ENCODE data around the gene SPIRE2.
"Not testable (repeated sequence)": the region's sequence is repeated elsewhere in the genome, so short reads cannot be mapped to it uniquely, and the experiment has no call there.

SPIRE2 gene

DNA sequence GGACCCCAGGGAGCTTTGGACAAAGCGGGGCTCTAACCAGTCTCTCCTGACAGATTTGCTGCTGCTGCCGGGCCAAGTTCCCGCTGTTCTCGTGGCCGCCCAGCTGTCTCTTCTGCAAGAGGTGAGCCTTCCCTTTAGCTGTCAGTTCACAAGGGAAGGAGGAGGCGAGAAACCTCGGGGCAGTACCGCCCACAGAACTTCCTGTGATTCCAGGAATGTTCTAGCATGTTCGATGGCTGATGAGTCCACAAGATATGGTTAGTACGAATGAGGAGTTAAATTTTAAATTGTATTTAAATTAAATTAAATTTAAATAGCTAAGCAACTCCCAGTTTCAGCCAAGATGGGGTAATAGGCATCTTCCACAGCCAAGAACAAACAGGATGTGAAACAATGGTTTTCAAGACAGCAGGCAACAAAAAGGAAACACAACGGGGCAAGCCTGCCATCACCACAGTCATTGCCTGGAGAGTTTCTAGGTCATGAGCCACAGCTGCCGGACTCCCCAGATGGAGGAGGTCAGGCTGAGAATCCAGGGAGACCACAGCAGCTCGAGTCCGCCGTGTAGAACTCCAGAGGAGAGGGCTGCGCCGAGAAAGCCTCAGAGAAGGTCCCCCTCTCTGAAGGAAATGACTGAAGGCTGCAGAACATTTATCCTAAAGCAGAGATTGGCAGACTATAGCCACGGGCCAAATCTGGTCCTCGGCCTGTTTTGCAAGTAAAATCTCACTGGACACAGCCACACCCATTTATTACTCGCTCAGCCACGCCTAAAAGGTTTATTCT, 35.7 kb downstream of the SPIRE2 start:
- DNase-seq (ENCODE audit: extremely low read depth in 1 of 2, low read depth in 1 of 2): no peak

DNA sequence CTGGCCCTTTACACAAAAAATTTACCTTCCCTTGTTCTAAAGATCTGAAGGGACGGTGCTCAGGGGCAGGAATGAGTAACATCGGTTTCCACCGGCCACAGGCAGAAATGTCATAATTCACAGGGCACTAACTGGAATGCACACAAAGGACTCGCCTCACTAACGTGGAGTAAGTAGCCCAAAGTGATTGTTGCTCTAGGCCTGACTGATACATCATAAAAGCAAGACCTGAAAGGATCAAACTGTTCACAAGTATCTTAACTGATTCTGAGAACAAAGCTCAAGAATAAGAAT, 36.2 kb downstream of the SPIRE2 start:
- DNase-seq (ENCODE audit: extremely low read depth in 1 of 2, low read depth in 1 of 2): no peak

DNA sequence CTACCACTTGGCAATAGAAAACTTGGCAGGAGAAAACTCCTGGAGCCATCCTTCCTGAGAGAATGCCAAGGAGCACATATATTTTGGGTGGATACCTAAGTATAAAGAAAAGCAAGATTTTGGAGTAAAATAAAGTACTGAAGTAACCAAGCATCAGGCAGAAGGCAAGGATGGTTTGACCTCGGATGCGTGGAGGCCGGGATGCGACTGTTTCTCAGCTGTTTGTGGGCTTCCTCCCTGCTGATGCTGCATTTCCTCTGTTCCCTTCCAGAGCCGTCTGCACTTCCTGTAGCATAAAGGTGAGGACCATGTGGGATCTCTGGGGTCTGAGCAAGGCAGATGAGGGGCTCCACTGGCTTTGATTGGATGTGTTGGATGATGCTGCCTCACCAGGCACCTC, 39.6 kb downstream of the SPIRE2 start:
- no peak for DNase-seq (ENCODE audit: extremely low read depth in 1 of 2, low read depth in 1 of 2)

DNA sequence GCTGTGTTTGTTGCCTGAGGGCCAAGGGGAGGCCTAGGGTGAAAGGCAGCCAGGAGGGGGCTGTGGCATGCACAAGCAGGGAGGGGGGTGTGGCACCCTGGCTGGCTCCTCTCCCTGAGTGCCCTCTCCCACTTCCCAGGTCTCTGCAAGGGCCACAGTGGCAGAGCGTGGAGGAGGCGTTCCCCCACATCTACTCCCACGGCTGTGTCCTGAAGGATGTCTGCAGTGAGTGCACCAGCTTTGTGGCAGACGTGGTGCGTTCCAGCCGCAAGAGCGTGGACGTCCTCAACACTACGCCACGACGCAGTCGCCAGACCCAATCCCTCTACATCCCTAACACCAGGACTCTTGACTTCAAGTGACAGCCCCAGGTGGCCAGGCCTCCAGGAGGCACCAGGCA, 41.6 kb downstream of the SPIRE2 start:
- DNase-seq (ENCODE audit: extremely low read depth in 1 of 2, low read depth in 1 of 2): no peak

DNA sequence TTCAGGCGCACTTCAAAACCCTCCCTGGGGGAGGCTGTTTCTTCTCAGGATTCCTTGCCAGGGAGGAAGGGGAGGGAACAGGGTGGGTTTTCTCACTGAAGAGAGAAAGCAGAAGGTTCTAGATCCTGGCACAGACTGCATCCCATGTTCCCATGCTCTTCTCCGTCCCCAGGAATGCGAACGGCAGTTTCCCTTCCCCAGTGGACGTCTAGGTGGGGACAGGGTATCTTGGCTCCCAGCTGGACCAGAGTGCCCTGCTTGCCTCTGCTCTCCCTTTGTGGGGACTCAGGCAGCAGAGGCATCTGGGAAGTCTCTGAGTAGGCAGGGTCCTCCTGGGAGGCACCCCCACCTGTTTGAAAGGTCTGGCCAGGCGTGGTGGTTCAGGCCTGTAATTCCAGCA, 42.2 kb downstream of the SPIRE2 start:
- no peak for DNase-seq (ENCODE audit: extremely low read depth in 1 of 2, low read depth in 1 of 2)

DNA sequence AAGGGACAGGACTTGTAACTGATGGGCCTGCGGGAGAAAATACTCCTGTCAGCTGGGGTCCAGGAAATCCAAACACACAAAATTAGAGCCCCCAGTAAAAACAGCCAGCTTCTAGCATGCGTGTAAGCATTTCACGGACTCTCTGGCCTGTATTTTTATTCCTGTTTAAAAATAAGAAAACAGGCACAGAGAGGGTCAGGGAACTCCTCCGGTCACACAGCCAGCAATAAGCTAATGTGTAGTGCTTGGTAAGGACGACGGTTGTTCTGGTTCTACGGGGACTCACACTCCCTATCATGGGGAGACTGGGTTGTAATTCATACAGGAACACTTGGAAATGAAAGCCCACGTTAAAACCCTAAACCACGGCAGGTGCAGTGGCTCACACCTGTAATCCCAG, 43.6 kb downstream of the SPIRE2 start:
- no peak for DNase-seq (ENCODE audit: extremely low read depth in 1 of 2, low read depth in 1 of 2)

DNA sequence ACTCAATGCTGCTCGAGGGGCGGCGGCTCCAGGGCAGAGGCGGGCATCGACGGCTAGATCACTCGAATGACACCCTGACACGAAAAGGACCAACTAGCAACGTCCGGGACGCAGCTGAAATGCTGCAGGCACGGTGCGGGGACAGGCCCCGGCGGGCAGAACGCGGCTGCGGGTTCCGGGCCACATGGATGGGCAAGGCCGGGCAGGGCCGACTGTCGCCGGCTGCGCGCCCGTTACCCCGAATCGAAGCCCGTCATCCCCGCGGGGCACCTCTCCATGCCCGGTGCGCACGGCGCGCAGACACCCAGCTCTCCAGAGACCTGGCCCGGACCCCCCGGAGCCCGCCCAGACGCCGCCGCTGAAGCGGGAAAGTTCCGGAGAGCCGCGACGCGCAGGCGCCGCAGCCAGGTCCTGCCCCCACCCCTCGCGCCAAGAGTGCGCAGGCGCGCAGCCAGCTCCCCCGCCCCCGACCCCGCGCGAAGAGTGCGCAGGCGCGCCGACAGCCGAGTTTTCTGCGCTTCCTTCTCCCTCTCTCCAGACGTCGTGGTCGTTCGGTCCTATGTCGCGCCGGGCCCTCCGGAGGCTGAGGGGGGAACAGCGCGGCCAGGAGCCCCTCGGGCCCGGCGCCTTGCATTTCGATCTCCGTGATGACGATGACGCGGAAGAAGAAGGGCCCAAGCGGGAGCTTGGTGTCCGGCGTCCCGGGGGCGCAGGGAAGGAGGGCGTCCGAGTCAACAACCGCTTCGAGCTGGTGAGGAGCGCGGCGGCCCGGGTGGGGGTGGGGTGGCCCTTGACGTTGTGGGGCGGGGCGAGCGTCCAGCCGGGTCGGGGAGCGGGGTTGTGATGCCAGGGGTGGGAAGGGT, 45.1 kb downstream of the SPIRE2 start, which contains the start of gene TCF25:
TSS of gene TCF25 (plus strand) at position 484 of the 863 bp plus-strand sequence. CDS start at position 560, 76 bp downstream.
- peak; percentile 70 to 72 for DNase-seq (ENCODE audit: extremely low read depth in 1 of 2, low read depth in 1 of 2)

DNA sequence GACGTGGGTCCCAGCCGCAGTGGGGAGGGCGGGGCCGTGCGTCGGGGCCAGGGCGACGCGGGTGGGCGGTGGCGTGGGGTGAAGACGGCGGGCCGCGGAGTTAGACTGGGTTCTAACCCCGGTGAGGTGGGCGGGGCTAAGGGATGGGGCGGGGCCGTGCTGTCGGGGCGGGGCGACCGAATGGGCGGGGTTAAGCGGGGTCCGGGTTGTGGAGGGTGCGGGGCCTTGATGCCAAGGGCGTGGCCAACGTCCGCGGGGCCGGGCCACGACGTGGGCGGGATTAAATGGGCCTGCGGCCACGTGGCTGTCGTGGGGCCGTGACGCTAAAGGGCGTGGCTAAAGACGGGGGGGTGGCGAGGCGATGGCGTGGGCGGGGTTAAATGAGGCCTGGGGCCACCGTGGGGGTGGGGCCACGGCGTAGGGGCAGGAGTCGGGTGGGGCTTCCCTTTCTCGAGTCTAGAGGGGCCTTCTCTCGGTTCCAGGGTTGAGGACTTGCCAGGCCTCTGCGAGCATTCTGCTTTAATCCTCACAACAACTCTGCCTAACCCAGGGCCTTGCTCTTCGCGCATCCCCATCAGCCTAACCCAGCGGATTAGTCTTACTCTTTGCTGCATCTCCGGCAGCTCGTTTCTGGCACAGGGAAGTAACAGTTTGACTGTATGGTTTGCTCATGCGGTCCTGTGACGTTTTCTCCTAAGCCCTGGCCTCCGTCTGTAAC, 45.9 kb downstream of the SPIRE2 start:
- peak; percentile 90 to 92 for DNase-seq (ENCODE audit: extremely low read depth in 1 of 2, low read depth in 1 of 2)

DNA sequence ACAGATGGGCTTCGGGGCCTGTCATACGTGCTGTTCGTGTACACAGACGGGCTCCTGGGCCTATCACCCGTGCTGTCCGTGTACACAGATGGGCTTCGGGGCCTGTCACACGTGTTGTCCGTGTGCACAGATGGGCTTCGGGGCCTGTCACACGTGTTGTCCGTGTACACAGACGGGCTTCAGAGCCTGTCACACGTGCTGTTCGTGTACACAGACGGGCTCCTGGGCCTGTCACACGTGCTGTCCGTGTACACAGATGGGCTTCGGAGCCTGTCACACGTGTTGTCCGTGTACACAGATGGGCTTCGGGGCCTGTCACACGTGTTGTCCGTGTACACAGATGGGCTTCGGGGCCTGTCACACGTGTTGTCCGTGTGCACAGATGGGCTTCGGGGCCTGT, 50.8 kb downstream of the SPIRE2 start:
- DNase-seq (ENCODE audit: extremely low read depth in 1 of 2, low read depth in 1 of 2): not testable (repeated sequence)

DNA sequence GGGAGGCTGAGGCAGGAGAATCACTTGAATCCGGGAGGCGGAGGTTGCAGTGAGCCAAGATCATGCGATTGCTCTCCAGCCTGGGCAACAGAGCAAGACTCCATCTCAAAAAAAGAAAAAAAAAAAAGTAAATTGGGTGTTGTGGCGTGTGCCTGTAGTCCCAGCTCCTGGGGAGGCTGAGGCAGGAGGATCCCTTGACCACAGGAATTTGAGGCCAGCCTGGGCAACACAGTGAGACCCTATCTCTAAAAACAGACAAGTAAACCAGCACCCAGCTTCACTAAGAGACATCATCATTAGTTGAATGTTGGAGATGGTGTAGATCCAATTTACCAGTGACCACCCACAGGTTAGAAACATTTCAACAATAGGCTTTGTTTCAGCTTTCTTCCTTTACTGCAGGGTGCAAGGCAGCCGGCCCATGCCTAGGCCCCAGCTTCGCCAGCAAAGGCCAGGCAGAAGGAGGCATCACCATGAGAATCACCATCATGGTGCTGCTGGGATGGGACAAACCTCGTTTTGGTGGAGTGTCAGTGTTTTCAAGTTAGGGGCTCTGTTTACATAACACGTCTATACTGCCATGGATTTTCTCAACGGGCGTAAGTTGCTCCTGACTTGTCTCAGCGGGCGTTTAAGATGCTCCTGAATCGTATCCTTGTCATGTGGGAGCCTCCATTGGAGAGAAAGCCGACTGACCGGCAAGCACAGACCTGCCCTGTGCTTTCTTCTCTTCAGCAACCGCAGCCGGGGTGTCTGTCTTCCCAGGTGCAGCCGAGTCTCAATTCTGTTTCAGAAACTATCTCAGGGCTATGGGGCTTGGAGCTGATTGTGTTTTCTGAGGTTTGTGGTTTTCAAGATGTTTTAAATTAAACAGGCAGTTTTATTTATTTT, 52.4 kb downstream of the SPIRE2 start:
- no peak for DNase-seq (ENCODE audit: extremely low read depth in 1 of 2, low read depth in 1 of 2)

DNA sequence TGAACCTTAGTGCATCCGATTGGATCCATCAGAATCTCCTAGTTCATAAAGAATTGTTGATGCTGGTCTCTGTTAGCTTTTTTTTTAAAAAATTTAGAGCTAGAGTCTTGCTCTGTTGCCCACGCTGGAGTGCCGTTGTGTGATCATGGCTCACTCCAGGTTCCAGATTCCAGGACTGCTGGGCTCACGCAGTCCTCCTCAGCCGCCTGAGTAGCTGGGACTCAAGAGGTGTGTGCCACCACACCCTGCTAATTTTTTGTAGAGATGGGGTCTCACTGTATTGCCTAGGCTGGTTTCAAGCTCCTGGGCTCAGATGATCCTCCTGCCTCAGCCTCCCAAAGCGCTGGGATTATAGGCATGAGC, 53.1 kb downstream of the SPIRE2 start:
- DNase-seq (ENCODE audit: extremely low read depth in 1 of 2, low read depth in 1 of 2): no peak

DNA sequence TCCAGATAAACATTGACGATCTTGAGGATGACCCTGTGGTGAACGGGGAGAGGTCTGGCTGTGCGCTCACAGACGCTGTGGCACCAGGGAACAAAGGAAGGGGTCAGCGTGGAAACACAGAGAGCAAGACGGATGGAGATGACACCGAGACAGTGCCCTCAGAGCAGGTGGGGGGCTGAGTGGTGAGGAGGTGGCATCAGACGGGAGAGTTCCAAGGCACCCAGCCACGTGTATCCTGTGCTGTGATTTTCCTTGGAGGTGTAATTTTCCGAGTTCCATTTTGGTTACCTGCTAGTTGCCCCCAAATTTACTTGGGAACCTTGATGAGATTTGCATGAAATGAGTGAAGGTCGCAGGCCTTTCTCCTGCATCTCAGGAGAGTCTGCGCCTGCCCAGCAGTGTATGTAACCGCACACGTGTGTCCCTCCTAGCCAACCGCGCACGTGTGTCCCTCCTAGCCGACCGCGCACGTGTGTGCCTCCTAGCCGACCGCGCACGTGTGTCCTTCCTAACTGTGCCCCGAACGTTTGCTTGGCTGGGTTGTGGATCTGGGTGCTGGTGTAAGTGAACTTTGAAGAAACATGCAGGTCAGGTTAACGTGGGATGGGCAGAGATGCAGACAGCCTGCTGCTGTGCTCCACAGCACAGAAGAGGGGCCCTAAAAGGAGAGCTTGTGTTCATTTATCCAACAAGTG, 55.2 kb downstream of the SPIRE2 start:
- no peak for DNase-seq (ENCODE audit: extremely low read depth in 1 of 2, low read depth in 1 of 2)

DNA sequence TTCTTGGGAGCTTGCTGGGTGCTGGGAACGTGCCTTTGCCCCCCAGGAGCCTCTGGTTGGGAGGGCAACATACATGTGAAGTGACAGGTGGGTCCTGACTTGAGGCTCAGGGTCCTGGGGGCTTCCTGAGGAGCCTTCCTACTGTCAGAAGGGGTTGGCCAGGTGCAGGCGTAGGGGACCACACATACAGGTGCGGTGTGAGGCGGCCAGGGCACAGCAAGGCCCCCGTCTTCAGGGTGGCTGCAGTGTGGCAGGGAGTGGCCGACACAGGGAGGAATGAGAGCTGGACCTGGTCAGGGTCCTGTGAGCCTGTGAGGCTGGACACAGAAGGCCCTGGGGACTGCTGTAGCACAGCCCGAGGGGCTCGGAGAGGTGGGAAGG, 55.8 kb downstream of the SPIRE2 start:
- no peak for DNase-seq (ENCODE audit: extremely low read depth in 1 of 2, low read depth in 1 of 2)

DNA sequence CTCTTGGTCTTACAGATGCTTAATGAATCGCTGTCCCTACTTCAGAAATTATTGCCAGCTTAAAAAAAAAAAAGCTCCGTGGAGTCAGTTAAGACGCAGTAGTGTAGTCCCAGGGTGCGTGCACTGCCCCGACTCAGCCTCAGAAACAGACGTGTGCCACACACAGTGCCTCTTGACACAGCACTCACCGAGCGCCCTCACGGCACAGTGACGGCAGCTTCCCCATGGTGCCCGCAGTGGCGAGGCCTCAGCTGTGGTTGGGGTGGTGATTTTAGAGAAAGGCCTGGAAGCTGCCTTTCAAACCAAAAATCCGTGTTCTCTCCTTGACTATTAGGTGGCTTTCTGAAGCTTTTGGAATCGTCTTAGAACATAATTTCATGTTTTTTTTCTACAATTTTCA, 59.0 kb downstream of the SPIRE2 start:
- no peak for DNase-seq (ENCODE audit: extremely low read depth in 1 of 2, low read depth in 1 of 2)

DNA sequence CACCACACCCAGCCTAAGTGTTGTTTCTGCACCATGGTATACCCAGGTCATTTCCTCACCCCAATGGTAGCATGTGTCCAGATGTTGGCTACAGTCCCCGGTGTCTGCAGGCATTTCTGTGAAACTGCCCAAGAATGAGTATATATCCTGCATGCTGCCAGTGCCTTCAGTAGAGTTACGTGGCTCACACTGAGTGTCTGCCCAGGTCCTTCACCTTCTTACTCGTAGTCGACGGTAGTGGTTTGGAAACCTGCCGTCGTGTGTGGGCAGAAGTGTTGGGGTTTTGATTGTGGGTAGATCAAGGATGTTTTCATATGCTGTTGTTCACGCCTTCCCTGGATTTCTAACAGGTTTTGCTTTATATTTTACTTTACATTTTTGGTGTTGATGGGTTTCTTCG, 61.9 kb downstream of the SPIRE2 start:
- peak; percentile 18 to 29 for DNase-seq (ENCODE audit: extremely low read depth in 1 of 2, low read depth in 1 of 2)

DNA sequence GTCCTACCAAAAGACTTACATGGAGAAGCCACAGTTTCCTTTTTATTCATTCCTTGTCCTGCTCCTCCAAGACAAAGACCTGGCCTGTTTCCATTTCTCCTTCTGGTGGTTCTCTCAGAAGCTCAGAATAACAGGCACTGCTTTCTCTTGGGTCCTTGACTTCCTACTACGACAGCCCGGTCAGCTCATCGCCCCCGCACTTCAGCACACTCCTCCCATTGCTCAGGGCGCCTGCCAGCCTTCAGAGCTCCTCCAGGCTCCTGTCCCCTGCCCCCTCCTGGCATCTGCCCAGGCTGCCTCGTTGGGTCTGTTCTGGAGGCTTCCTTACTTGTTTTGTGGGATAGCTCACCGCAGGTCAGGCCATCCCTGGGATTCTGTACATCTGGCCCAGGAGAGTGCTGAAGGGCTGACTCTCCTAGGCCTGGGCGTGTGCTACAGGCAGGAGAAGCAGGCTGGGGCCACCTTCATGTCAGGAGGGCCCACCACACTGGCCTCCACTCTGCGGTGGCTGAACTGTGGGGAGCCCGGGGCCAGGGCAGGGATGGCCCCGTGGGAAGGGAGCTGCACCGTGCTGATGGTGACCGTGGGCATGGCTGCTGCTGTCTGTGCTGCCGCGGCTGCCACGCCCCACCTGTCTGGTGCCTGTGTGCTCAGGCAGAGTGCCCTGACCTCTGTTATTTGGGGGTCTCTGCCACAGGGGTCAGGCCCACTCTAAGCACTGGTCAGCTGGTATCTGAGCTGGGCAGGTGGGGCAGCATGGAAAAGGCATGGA, 62.8 kb downstream of the SPIRE2 start:
- DNase-seq (ENCODE audit: extremely low read depth in 1 of 2, low read depth in 1 of 2): no peak

DNA sequence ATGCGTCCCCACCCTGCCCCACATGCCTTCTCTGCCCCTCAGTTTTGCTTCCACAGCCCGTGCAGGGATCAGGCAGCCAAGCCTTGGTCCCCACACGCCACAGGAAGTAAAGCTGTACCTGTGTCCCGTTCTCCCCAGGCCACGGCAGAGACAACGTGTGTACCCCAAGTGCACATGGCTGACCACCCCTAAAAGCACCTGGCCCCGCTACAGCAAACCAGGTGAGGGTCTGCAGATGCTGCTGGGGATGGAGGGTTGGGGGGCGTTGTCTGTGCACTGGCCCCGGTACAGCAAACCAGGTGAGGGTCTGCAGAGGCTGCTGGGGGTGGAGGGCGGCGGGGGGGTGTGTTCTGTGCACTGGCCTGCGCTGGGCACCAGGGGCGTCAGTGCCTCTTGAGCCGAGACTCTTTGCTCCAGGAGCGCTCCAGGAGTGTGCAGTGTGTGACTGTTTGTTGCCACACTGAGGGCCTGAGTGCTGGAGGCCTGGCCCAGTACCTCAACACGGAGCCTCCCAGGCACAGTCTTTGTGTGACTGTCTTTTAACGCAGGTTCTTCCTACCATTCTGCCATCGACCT, 63.9 kb downstream of the SPIRE2 start:
- DNase-seq (ENCODE audit: extremely low read depth in 1 of 2, low read depth in 1 of 2): no peak

DNA sequence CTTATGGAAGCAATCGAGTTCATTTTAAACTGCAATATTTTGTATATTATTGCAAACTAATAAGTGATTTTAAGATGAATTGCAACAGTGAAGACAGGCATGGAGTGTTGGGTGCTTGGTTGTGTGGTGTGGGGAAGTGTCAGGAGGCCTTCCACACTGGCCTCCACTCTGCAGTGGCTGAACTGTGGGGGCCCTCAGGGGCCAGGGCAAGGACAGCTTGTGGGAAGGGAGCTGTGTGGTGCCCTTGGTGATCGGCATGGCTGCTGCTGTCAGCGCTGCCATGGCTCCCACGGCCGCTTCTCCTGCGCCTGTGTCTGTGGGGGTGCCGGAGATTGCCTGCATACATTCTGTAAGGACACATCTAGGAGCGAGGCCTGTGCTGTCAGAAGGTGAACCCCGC, 64.4 kb downstream of the SPIRE2 start:
- DNase-seq (ENCODE audit: extremely low read depth in 1 of 2, low read depth in 1 of 2): no peak

Measured in stimulated activated CD8-positive, alpha-beta memory T cell treated with anti-CD3 and anti-CD28 coated beads, Interleukin-7, amount 100 ng/mL, for 48 hours (primary cell).